Hematopoietic multipotent progenitor cell treated with erythropoietin and hydrocortisone succinate and interleukin-3 and kit ligand, for 17 days (in vitro differentiated cells): ENCODE results near the gene CD79B.
A peak's percentile ranks its signal among the peaks of the same experiment; 100 is the strongest.
"Not testable (repeated sequence)": the region's sequence is repeated elsewhere in the genome, so short reads cannot be mapped to it uniquely, and the experiment has no call there.

ENCODE experiments used
- DNase-seq: peaks from one replicate; pipeline ENCODE4 v3.0.0-alpha.2; 2015; ENCODE audit warnings: low spot score

CD79B gene

GRCh38 chr17:63911041-63911635 lies 21.0 kb downstream of the CD79B start, which contains the start of gene CSHL1:
Gene CSHL1, minus strand, starts transcription at chr17:63911258. Its CDS starts 62 bp downstream, at chr17:63911196.
- DNase-seq = no peak

GRCh38 chr17:63910096-63910495 lies 22.0 kb downstream of the CD79B start:
- no peak for DNase-seq

GRCh38 chr17:63909586-63909985 lies 22.5 kb downstream of the CD79B start:
- DNase-seq = not testable (repeated sequence)

- DNase-seq = not testable (repeated sequence)
These were observed 24.9 kb downstream of the CD79B start for GRCh38 chr17:63907161-63907778.

DNA sequence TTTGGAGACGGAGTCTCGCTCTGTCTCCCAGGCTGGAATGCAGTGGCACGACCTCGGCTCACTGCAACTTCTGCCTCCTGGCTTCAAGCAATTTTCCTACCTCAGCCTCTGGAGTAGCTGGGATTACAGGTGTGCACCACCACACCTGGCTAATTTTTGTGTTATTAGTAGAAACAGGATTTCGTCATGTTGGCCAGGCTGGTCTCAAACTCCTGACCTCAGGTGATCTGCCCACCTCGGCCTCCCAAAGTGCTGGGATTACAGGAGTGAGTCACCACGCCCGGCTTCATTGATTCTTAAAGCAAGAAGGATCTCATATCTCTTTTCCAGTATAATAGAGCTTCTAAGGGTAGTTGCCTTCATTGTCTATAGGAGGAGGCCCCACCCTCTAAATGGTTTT lies 27.3 kb downstream of the CD79B start:
- not testable (repeated sequence) for DNase-seq

GRCh38 chr17:63903787-63904201 lies 28.3 kb downstream of the CD79B start:
- peak; percentile 25 for DNase-seq

DNA sequence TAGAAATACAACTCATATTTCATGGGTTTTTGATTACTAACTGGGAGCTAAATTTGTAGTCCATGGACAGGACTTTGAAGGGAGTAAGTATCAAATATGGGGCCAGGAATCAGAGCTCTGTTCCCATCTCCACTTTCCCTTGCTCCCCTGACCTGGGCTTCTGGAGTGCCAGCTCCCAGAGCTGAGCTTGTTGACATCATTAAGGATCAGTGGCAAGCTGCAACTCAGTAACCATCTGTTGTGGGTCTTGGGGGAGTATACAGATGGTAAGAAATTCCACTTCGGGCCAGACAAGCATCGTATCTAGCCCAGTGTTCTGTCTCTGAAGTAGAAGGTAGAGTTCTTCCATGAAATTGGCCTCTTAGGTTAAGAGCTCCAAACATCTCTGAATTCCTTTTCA lies 30.2 kb downstream of the CD79B start:
- not testable (repeated sequence) for DNase-seq

DNA sequence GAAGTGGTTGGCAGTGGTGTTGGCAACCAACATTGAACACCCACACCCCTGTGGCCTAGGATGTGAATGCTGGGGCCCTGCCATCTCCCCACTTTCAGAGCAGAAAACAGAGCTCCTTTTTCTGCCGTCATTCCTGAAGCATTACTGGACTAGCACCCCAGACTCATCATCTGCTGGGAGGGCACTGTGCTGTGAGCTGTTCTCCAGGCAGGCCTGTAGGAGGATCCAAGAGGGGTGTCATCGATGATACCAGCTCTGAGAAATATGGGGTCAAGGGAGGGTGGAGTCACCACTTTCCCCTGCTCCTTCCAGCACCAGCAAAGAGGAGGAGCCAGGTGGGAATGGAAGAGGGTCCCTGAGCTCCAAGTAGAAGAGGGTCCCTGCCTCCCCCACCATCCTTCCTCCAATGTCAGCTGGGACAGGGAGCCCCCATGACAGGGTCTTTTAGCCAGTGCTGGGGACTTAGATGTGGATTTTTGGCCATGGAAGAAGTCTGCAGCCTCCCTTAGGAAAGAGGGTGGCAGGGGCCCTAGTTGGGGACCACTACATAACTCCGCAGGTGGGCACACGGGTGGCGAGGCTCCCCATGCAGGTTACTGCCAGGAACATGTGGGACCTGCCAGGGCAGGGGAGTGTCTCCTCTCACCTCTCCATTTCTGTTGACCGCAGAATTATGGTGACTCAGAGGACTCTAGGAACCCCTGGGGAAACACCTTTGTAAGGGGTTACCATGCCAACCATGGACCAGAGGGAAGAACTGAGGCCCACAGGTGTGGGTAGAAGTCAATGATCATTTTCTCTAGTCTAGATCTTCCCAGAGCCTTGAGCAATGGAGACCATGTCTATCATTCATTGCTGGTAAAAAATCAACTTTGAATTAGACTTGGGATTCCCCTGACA lies 33.0 kb downstream of the CD79B start:
- not testable (repeated sequence) for DNase-seq

- DNase-seq = not testable (repeated sequence)
These were observed 35.4 kb downstream of the CD79B start, which contains the start of gene CSH1 for GRCh38 chr17:63896524-63897354. Gene CSH1, minus strand, starts transcription at chr17:63896574. Its CDS starts 63 bp downstream, at chr17:63896511.

GRCh38 chr17:63894821-63895220 lies 37.3 kb downstream of the CD79B start:
- not testable (repeated sequence) for DNase-seq

DNA sequence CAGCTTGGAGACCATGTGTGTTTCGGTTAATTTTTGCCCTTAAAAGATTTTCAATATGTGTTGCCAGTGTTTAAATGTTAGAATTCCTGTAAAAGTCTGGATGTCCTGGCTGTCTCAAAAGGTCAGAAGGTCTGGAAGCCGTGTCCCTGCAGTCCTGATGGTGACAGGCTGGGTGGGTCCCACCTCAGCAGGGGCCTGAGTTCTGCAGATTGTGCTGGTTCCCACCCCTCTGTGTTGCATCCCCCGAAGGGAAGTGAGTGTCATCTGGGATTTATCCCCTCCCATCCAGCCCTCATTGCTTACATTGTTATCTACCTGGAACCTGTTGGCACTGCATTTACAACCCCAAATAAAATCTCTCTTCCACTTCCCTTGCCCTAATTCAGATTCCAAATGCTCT lies 38.1 kb downstream of the CD79B start:
- not testable (repeated sequence) for DNase-seq

- not testable (repeated sequence) for DNase-seq
These were observed 39.7 kb downstream of the CD79B start for GRCh38 chr17:63892316-63893037.

DNA sequence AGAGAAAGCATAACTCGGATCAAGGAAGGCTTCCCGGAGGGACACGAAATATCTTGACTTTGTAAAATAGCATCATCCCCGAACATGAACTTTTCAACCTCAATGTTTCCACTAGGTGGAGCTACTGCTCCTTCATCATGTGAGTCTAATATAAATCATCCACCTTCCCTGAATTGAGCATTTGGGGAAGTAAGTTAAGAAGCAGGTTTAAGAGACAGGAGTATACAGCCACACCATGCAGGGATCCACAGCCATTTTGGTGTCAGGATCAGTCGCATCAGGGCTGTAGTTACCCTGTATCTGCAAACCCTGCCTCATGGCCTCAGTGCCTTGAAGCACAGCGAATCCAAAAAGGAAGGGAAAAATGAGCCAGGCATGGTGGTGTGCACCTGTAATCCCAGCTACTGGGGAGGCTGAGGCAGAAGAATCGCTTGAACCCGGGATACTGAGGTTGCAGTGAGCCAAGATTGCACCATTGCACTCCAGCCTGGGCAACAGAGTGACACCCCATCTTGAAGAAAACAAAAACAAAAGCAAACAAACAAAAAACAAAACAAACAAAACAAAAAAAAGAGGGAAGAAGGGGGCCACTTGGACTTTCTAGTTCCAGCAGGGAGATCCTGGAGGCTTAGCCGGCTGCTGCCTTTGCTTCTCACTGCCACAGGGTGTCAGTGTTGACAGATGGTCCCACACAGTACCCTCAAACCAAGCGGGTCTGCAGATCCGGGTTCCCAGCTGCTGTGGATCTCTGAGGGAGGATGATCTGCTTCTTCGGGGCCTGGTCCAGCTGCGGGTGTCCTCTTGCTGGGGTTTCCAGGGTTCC lies 42.9 kb downstream of the CD79B start:
- peak; percentile 36 for DNase-seq

DNA sequence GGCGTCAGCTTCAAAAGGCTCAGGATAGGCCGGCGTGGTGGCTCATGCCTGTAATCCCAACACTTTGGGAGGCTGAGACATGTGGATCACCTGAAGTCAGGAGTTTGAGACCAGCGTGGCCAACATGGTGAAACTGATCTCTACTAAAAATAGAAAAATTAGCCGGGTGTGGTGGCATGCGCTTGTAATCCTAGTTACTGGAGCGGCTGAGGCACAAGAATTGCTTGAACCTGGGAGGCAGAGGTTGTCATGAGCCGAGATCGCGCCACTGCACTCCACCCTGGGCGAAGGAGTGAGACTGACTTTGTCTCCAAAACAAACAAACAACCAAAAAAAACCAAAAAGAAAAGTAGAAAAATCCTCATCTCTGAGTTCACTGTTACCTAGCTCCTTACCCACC lies 47.0 kb downstream of the CD79B start:
- not testable (repeated sequence) for DNase-seq

DNA sequence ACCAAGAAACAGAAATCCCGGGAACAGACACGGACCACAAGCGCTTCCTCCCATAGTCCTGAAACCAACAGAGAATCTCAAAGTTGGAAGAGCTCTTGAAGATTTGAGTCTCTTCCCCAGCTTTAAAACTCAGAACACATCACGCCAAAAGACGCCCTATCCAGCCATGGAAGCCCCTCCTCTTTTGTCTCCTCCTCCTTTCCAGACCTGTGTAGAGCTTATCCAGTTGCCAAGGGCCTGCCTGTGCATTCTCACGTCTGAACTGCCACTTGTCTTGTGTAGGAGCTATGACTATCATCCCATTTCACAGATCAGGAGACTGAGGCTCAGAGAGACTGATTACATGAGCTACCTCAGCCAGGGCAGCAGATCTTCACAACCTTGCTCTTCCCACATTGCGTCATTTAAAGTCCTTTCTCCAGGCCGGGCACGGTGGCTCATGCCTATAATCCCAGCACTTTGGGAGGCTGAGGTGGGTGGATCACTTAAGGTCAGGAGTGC lies 49.5 kb downstream of the CD79B start:
- DNase-seq = not testable (repeated sequence)

DNA sequence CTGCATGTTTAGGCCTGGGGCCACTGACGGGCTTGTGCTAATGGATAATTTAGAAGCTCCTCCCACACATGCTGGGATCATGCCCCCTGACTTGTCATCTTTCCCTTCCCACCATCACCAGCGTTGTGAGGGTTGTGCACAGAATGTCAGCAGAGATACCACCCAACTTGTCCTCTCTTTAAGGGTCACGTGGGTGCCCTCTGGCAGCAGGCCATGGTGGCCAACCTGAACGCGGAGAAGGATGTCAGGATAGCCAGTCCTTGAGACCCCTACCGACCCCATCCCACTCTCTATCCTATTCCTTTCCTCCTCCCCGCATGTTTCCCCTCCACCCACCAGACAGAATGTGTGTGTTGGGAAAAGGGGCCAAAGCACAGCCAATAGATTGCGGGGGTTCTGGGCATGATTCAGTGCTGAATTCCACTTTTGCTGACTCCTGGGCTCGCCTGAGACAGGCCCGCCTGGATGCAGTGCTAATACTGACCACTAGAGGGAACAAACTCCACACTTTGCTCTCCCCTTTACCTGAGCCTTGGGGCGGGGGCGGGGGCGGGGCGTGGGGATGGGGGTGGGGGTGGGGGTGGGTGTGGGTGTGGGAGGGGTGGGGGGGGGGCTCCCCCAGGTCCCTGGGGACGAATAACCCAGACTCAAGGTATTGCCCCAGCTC lies 50.1 kb downstream of the CD79B start, which contains the start of gene GH2:
Gene GH2 (minus strand): TSS at position 10 of the 667 bp plus-strand sequence. CDS start 143 bp downstream, outside the sequence.
- peak; percentile 55 for DNase-seq

- DNase-seq = not testable (repeated sequence)
These were observed 50.8 kb downstream of the CD79B start for GRCh38 chr17:63881337-63881736.

DNA sequence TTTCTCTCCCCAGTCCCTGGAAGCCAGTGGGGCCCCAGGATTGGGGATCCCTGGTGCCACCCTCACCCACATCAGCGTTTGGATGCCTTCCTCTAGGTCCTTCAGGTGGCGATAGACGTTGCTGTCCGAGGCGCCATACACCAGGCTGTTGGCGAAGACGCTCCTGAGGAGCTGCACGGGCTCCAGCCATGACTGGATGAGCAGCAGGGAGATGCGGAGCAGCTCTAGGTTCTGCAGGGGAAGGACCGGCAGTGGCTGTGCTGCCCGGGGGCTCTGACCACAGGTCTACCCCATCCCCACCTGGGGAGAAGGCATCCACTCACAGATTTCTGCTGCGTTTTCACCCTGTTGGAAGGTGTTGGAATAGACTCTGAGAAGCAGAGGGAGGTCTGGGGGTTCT lies 51.4 kb downstream of the CD79B start:
- no peak for DNase-seq
